Measurements from ENCODE around the gene HOXD4.

HOXD4 gene

GRCh38 chr2:176127774-176128072 lies 23.6 kb upstream of the HOXD4 start:
- in situ Hi-C loops (cut with MboI; ENCODE audit: low pct_unique_long_range_greater_than_20kb, low sequenced_read_pairs, unreplicated experiment): loop anchor here (10.0 kb wide), 1 partner anchor 1027 kb away; no protein-coding TSS in a partner anchor
- DNase-seq (ENCODE audit: low spot score): no peak
- no peak for TF ChIP-seq CTCF (IDR thresholded peaks at IDR 0.05; ENCODE audit: extremely low read depth, insufficient read depth, missing control alignments)

- in situ Hi-C loops (cut with MboI; ENCODE audit: low pct_unique_long_range_greater_than_20kb, low sequenced_read_pairs, unreplicated experiment): loop anchor here (10.0 kb wide), 1 partner anchor 1026 kb away; no protein-coding TSS in a partner anchor
- no peak for DNase-seq (ENCODE audit: low spot score)
- no peak for TF ChIP-seq CTCF (IDR thresholded peaks at IDR 0.05; ENCODE audit: extremely low read depth, insufficient read depth, missing control alignments)
Observed at GRCh38 chr2:176128172-176128981, 23.0 kb upstream of the HOXD4 start.

- in situ Hi-C loops (cut with MboI; ENCODE audit: low pct_unique_long_range_greater_than_20kb, low sequenced_read_pairs, unreplicated experiment): loop anchor here (10.0 kb wide), 1 partner anchor 1026 kb away; no protein-coding TSS in a partner anchor
- DNase-seq (ENCODE audit: low spot score): no peak
- TF ChIP-seq CTCF (IDR thresholded peaks at IDR 0.05; ENCODE audit: extremely low read depth, insufficient read depth, missing control alignments): no peak
Observed at GRCh38 chr2:176128982-176129796, 22.2 kb upstream of the HOXD4 start, which contains the start of gene HOXD8. TSS of gene HOXD8 (plus strand) at chr2:176129705. CDS start at chr2:176130367, 662 bp downstream.

GRCh38 chr2:176129813-176130146 lies 21.6 kb upstream of the HOXD4 start:
- no peak for TF ChIP-seq CTCF (IDR thresholded peaks at IDR 0.05; ENCODE audit: extremely low read depth, insufficient read depth, missing control alignments)
- in situ Hi-C loops (cut with MboI; ENCODE audit: low pct_unique_long_range_greater_than_20kb, low sequenced_read_pairs, unreplicated experiment): loop anchor here (10.0 kb wide), 1 partner anchor 1025 kb away; no protein-coding TSS in a partner anchor
- DNase-seq (ENCODE audit: low spot score): no peak

GRCh38 chr2:176130147-176130956 lies 21.0 kb upstream of the HOXD4 start:
- in situ Hi-C loops (cut with MboI; ENCODE audit: low pct_unique_long_range_greater_than_20kb, low sequenced_read_pairs, unreplicated experiment): no loop called here

More at GRCh38 chr2:176130147-176130956, 21.0 kb upstream of the HOXD4 start:
- TF ChIP-seq CTCF (IDR thresholded peaks at IDR 0.05; ENCODE audit: extremely low read depth, insufficient read depth, missing control alignments): no peak
- no peak for DNase-seq (ENCODE audit: low spot score)
